Mesodermal cell (in vitro differentiated cells): ENCODE measurements around the gene FBXW7.

ENCODE experiments used
- H3K27ac ChIP-seq: 2 replicates; pipeline ENCODE4 v1.7.0; 2013; ENCODE audit warnings: mild to moderate bottlenecking, low read depth, low read length, moderate library complexity; ENCODE audit not compliant: severe bottlenecking
- H3K36me3 ChIP-seq: 2 replicates; pipeline ENCODE4 v1.7.1; 2013; ENCODE audit warnings: mild to moderate bottlenecking, low read length, moderate library complexity; ENCODE audit not compliant: control insufficient read depth, insufficient read depth
- H3K4me1 ChIP-seq: one replicate; pipeline ENCODE4 v1.7.1; 2013; ENCODE audit warnings: mild to moderate bottlenecking, low read length; ENCODE audit not compliant: insufficient read depth, control insufficient read depth, poor library complexity, severe bottlenecking
- H3K4me3 ChIP-seq: 2 replicates; pipeline ENCODE4 v1.7.0; 2013; ENCODE audit warnings: low read length, control low read depth, mild to moderate bottlenecking; ENCODE audit not compliant: insufficient read depth, poor library complexity, severe bottlenecking; ENCODE audit errors: extremely low read depth
- H3K9me3 ChIP-seq: 2 replicates; pipeline ENCODE4 v1.7.1; 2013; ENCODE audit warnings: mild to moderate bottlenecking, low read length, moderate library complexity; ENCODE audit not compliant: control insufficient read depth
- WGBS, 2 experiments: methylation state at CpG; one replicate each; pipeline ENCODE4 v1.1.5; 2013; ENCODE audit warnings: missing lambda C conversion rate in 2 of 2; ENCODE audit not compliant: insufficient coverage in 2 of 2; 5-methylcytosine and 5-hydroxymethylcytosine counted together

The FBXW7 gene

GRCh38 chr4:152398060-152398459 lies 137.8 kb downstream of the FBXW7 start:
- Histone ChIP-seq H3K4me1 (no peaks in the 10 kb centered on the region), H3K27ac (no peak overlapping the region), H3K9me3 (no peaks in the 10 kb centered on the region), H3K36me3 (no peaks in the 10 kb centered on the region), H3K4me3 (no peak overlapping the region)
- WGBS, 2 experiments, result no CpG with 5 or more reads among the region's 1 CpG

GRCh38 chr4:152394791-152395190 lies 141.1 kb downstream of the FBXW7 start:
- no peak overlapping the region for H3K4me3 ChIP-seq
- H3K36me3 ChIP-seq, result no peaks in the 10 kb centered on the region
- H3K4me1 ChIP-seq, result no peaks in the 10 kb centered on the region
- no peaks in the 10 kb centered on the region for H3K9me3 ChIP-seq
- no peak overlapping the region for H3K27ac ChIP-seq
- WGBS, 2 experiments, result 95% methylated on average over 2 of the region's 4 CpGs; no CpG with 5 or more reads in 1 of the 2 experiments

- Histone ChIP-seq H3K27ac (no peak overlapping the region), H3K9me3 (no peaks in the 10 kb centered on the region), H3K36me3 (no peaks in the 10 kb centered on the region), H3K4me1 (no peaks in the 10 kb centered on the region), H3K4me3 (no peak overlapping the region)
- WGBS, 2 experiments, result 100% methylated on average over 2 of the region's 3 CpGs; no CpG with 5 or more reads in 1 of the 2 experiments
Measured at GRCh38 chr4:152392079-152392478, 143.8 kb downstream of the FBXW7 start.

- no peaks in the 10 kb centered on the region for H3K36me3 ChIP-seq
- no peak overlapping the region for H3K4me3 ChIP-seq
- H3K27ac ChIP-seq, result no peak overlapping the region
- 83% methylated on average over 1 of the region's 1 CpG; no CpG with 5 or more reads in 1 of the 2 experiments for WGBS, 2 experiments
- H3K4me1 ChIP-seq, result no peaks in the 10 kb centered on the region
- H3K9me3 ChIP-seq, result no peaks in the 10 kb centered on the region
Measured at GRCh38 chr4:152390216-152390615, 145.7 kb downstream of the FBXW7 start.

- 75% methylated on average over 1 of the region's 2 CpGs; no CpG with 5 or more reads in 1 of the 2 experiments for WGBS, 2 experiments
- Histone ChIP-seq H3K4me1 (no peaks in the 10 kb centered on the region), H3K36me3 (no peaks in the 10 kb centered on the region), H3K9me3 (no peaks in the 10 kb centered on the region), H3K4me3 (no peak overlapping the region), H3K27ac (no peak overlapping the region)
Measured at GRCh38 chr4:152389359-152389758, 146.5 kb downstream of the FBXW7 start.

GRCh38 chr4:152385551-152385950 lies 150.3 kb downstream of the FBXW7 start:
- no peaks in the 10 kb centered on the region for H3K9me3 ChIP-seq
- no CpG with 5 or more reads among the region's 1 CpG for WGBS, 2 experiments
- H3K4me3 ChIP-seq, result no peak overlapping the region
- no peaks in the 10 kb centered on the region for H3K36me3 ChIP-seq
- no peaks in the 10 kb centered on the region for H3K4me1 ChIP-seq
- no peak overlapping the region for H3K27ac ChIP-seq

GRCh38 chr4:152382057-152382785 lies 153.7 kb downstream of the FBXW7 start:
- H3K9me3 ChIP-seq, result no peaks in the 10 kb centered on the region
- H3K4me1 ChIP-seq, result no peaks in the 10 kb centered on the region
- H3K4me3 ChIP-seq, result no peak overlapping the region
- H3K36me3 ChIP-seq, result no peaks in the 10 kb centered on the region
- H3K27ac ChIP-seq, result no peak overlapping the region
- no CpG with 5 or more reads among the region's 4 CpGs for WGBS, 2 experiments

- no peak overlapping the region for H3K4me3 ChIP-seq
- WGBS, 2 experiments, result no CpG with 5 or more reads among the region's 2 CpGs
Measured at GRCh38 chr4:152380919-152381318, 155.0 kb downstream of the FBXW7 start.

GRCh38 chr4:152380185-152380584 lies 155.7 kb downstream of the FBXW7 start:
- Histone ChIP-seq H3K27ac (no peak overlapping the region), H3K9me3 (no peaks in the 10 kb centered on the region), H3K36me3 (no peaks in the 10 kb centered on the region), H3K4me3 (no peak overlapping the region), H3K4me1 (no peaks in the 10 kb centered on the region)
- WGBS, 2 experiments, result no CpG with 5 or more reads among the region's 3 CpGs

More at GRCh38 chr4:152380919-152381318, 155.0 kb downstream of the FBXW7 start:
- no peaks in the 10 kb centered on the region for H3K36me3 ChIP-seq
- no peaks in the 10 kb centered on the region for H3K9me3 ChIP-seq
- H3K4me1 ChIP-seq, result no peaks in the 10 kb centered on the region
- H3K27ac ChIP-seq, result no peak overlapping the region

- Histone ChIP-seq H3K4me3 (no peak overlapping the region), H3K36me3 (no peaks in the 10 kb centered on the region), H3K27ac (no peak overlapping the region), H3K4me1 (no peaks in the 10 kb centered on the region), H3K9me3 (no peaks in the 10 kb centered on the region)
- WGBS, 2 experiments, result 60% methylated on average over 1 of the region's 3 CpGs; no CpG with 5 or more reads in 1 of the 2 experiments
Measured at GRCh38 chr4:152374606-152375285, 161.1 kb downstream of the FBXW7 start.

- Histone ChIP-seq H3K4me3 (no peak overlapping the region), H3K4me1 (no peaks in the 10 kb centered on the region), H3K9me3 (no peaks in the 10 kb centered on the region), H3K36me3 (no peaks in the 10 kb centered on the region), H3K27ac (no peak overlapping the region)
- no CpG with 5 or more reads among the region's 1 CpG for WGBS, 2 experiments
Measured at GRCh38 chr4:152374153-152374552, 161.7 kb downstream of the FBXW7 start.
